SK-N-SH treated with all-trans-retinoic acid at 6 μM for 48 hours (cell line): ENCODE data around the gene SLC35F3.

Experiments used
- ARNTL ChIP-seq: fragments of 450-650 bp; formaldehyde crosslinking; IDR thresholded peaks from 2 replicates; pipeline ENCODE4 v1.5.0; 2020; ENCODE audit warnings: low read depth, mild to moderate bottlenecking, moderate library complexity, borderline replicate concordance
- ESRRG ChIP-seq: fragments of 250-450 bp; sonication (Bioruptor Pico); IDR thresholded peaks from 2 replicates; pipeline ENCODE4 v1.6.1; 2021; ENCODE audit warnings: mild to moderate bottlenecking
- GLIS3 ChIP-seq: fragments of 250-450 bp; sonication (Bioruptor Pico); IDR thresholded peaks from 2 replicates; pipeline ENCODE4 v1.5.0; 2020; ENCODE audit warnings: mild to moderate bottlenecking, moderate library complexity
- ISL1 ChIP-seq: fragments of 250-450 bp; sonication (Bioruptor Pico); IDR thresholded peaks from 2 replicates; pipeline ENCODE4 v2.1.2; 2022; ENCODE audit warnings: mild to moderate bottlenecking, moderate library complexity
- RARB ChIP-seq: fragments of 250-450 bp; sonication (Bioruptor Pico); IDR thresholded peaks from 2 replicates; pipeline ENCODE4 v1.8.0; 2021; ENCODE audit warnings: mild to moderate bottlenecking, moderate library complexity
- SNAI2 ChIP-seq: fragments of 250-450 bp; sonication (Bioruptor Pico); IDR thresholded peaks from 2 replicates; pipeline ENCODE4 v1.5.0; 2020; ENCODE audit warnings: mild to moderate bottlenecking, moderate library complexity
- ZC3H10 ChIP-seq: fragments of 250-450 bp; sonication (Bioruptor Pico); IDR thresholded peaks from 2 replicates; pipeline ENCODE4 v1.5.1; 2021; ENCODE audit warnings: mild to moderate bottlenecking, moderate library complexity
- ZFP3 ChIP-seq: fragments of 250-450 bp; sonication (Bioruptor Pico); IDR thresholded peaks from 2 replicates; pipeline ENCODE4 v1.5.0; 2020; ENCODE audit warnings: mild to moderate bottlenecking, moderate library complexity
- ZNF70 ChIP-seq: fragments of 450-650 bp; formaldehyde crosslinking; IDR thresholded peaks from 2 replicates; pipeline ENCODE4 v1.5.0; 2020; ENCODE audit warnings: mild to moderate bottlenecking, moderate library complexity
- ZNF8 ChIP-seq: fragments of 450-650 bp; formaldehyde crosslinking; IDR thresholded peaks from 2 replicates; pipeline ENCODE4 v1.5.0; 2020; ENCODE audit warnings: mild to moderate bottlenecking, moderate library complexity
- TF ChIP-seq, protein P1 (sequence below): fragments of 250-450 bp; sonication (Bioruptor Pico); IDR thresholded peaks from 2 replicates; pipeline ENCODE4 v1.8.0; 2021; ENCODE audit warnings: low read depth, mild to moderate bottlenecking, moderate library complexity, borderline replicate concordance
- TF ChIP-seq, protein P2 (sequence below): fragments of 250-450 bp; sonication (Bioruptor Pico); IDR thresholded peaks from 2 replicates; pipeline ENCODE4 v1.5.1; 2021; ENCODE audit warnings: mild to moderate bottlenecking, moderate library complexity

DNA sequence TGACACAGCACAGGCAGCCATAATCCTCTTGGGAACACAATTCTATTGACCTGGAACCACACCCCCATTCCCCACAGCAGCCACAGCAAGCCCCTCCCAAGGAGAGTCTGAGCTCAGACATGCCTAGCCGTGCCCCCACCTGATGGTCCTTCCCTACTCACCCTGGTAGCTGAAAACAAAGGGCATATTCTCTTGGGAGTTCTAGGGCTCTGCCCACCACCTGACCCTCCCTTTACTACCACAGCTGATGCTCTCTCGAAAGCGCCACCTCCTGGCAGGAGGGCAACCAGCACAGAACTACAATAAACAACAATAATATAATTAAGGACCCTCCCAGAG is 283.9 kb downstream of the SLC35F3 start:
- TF ChIP-seq ARNTL (no peak), ZNF8 (CRISPR knock-in tag) (no peak), ZFP3 (CRISPR knock-in tag) (no peak), ZC3H10 (CRISPR knock-in tag) (no peak), ZNF70 (no peak), GLIS3 (no peak), ESRRG (CRISPR knock-in tag) (no peak), SNAI2 (no peak), RARB (no peak), ISL1 (CRISPR knock-in tag) (no peak)
- TF ChIP-seq, protein P1, sequence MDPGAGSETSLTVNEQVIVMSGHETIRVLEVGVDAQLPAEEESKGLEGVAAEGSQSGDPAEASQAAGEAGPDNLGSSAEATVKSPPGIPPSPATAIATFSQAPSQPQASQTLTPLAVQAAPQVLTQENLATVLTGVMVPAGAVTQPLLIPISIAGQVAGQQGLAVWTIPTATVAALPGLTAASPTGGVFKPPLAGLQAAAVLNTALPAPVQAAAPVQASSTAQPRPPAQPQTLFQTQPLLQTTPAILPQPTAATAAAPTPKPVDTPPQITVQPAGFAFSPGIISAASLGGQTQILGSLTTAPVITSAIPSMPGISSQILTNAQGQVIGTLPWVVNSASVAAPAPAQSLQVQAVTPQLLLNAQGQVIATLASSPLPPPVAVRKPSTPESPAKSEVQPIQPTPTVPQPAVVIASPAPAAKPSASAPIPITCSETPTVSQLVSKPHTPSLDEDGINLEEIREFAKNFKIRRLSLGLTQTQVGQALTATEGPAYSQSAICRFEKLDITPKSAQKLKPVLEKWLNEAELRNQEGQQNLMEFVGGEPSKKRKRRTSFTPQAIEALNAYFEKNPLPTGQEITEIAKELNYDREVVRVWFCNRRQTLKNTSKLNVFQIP (CRISPR knock-in tag), result no peak
- TF ChIP-seq, protein P2, sequence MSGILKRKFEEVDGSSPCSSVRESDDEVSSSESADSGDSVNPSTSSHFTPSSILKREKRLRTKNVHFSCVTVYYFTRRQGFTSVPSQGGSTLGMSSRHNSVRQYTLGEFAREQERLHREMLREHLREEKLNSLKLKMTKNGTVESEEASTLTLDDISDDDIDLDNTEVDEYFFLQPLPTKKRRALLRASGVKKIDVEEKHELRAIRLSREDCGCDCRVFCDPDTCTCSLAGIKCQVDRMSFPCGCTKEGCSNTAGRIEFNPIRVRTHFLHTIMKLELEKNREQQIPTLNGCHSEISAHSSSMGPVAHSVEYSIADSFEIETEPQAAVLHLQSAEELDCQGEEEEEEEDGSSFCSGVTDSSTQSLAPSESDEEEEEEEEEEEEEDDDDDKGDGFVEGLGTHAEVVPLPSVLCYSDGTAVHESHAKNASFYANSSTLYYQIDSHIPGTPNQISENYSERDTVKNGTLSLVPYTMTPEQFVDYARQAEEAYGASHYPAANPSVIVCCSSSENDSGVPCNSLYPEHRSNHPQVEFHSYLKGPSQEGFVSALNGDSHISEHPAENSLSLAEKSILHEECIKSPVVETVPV, result no peak
